Dermis lymphatic vessel endothelial cell (primary cell): ENCODE results near the gene PDCD10. TPM values are rescaled to one million over a fixed set of nuclear protein-coding genes. Genes with fewer than 3 reads are reported as not detected.

Experiments
- total RNA-seq: library from RNA; depleted of rRNA; stranded (reverse); fragments of >200 nt; gene quantifications from 2 replicates; pipeline ENCODE4 v1.2.1, GENCODE V29; 2014

Gene PDCD10
- 51.9 and 62.8 TPM in 2 replicates for total RNA-seq

GRCh38 chr3:167734498-167735232 is at the start of gene PDCD10:
Gene PDCD10 (minus strand): TSS chr3:167734892. CDS start chr3:167720157, 14,735 bp downstream.

GRCh38 chr3:167735233-167736138 is 794 bp upstream of the PDCD10 start, which contains the start of gene SERPINI1:
Gene SERPINI1 (plus strand): TSS chr3:167735721. CDS start chr3:167789129, 53,408 bp downstream.

GRCh38 chr3:167653760-167654159 is 80.9 kb downstream of the PDCD10 start, which contains the start of gene WDR49:
Gene WDR49 (minus strand): TSS chr3:167653942. CDS start chr3:167653425, 517 bp downstream.

Other genes with a start within 250 kb of the PDCD10 start
- gene WDR49, start 81.0 kb downstream of the PDCD10 start, total RNA-seq, result 0.11 and 0.17 TPM in 2 replicates
- gene SERPINI1, start 829 bp upstream of the PDCD10 start, total RNA-seq, result 1.1 and 1.4 TPM in 2 replicates